Measurements from ENCODE around the gene KCNH4.
"Not testable (repeated sequence)": the region's sequence is repeated elsewhere in the genome, so short reads cannot be mapped to it uniquely, and the experiment has no call there.

KCNH4 gene

GRCh38 chr17:42193969-42194899 lies 13.3 kb upstream of the KCNH4 start, which contains the start of gene GHDC:
Gene GHDC, minus strand, starts transcription at chr17:42194494. Its CDS starts 913 bp downstream, at chr17:42193581.
- Histone ChIP-seq H3K27me3 (ENCODE audit: control insufficient read depth, insufficient read depth, low read length) (no peaks in the 10 kb centered on the region), H3K27ac (ENCODE audit: low read depth, low read length) (no peak within 1 kb of the TSS), H3K4me1 (ENCODE audit: control insufficient read depth, insufficient read depth, low read length) (peaks cover 14% of the 10 kb centered on the region; the same call in 1 of the 2 replicates), H3K4me3 (ENCODE audit: low read depth, low read length) (peak within 1 kb of the TSS; percentile 56), H3K9me3 (ENCODE audit: control insufficient read depth, insufficient read depth, low read depth, low read length) (no peaks in the 10 kb centered on the region), H3K9ac (ENCODE audit: low read length) (peak within 1 kb of the TSS; percentile 52), H3K36me3 (ENCODE audit: control insufficient read depth, insufficient read depth, low read length) (no peaks in the 10 kb centered on the region)

GRCh38 chr17:42193216-42193968 lies 12.4 kb upstream of the KCNH4 start:
- no peak overlapping the region for H3K9ac ChIP-seq (ENCODE audit: low read length)
- H3K9me3 ChIP-seq (ENCODE audit: control insufficient read depth, insufficient read depth, low read depth, low read length): no peaks in the 10 kb centered on the region
- H3K27me3 ChIP-seq (ENCODE audit: control insufficient read depth, insufficient read depth, low read length): no peaks in the 10 kb centered on the region
- peaks cover 14% of the 10 kb centered on the region; the same call in 1 of the 2 replicates for H3K4me1 ChIP-seq (ENCODE audit: control insufficient read depth, insufficient read depth, low read length)
- H3K36me3 ChIP-seq (ENCODE audit: control insufficient read depth, insufficient read depth, low read length): no peaks in the 10 kb centered on the region
- peak overlapping the region; percentile 56; the same call in 1 of the 2 replicates for H3K4me3 ChIP-seq (ENCODE audit: low read depth, low read length)
- H3K27ac ChIP-seq (ENCODE audit: low read depth, low read length): no peak overlapping the region

GRCh38 chr17:42192189-42193126 lies 11.5 kb upstream of the KCNH4 start:
- no peak overlapping the region for H3K9ac ChIP-seq (ENCODE audit: low read length)
- no peaks in the 10 kb centered on the region for H3K36me3 ChIP-seq (ENCODE audit: control insufficient read depth, insufficient read depth, low read length)
- H3K27ac ChIP-seq (ENCODE audit: low read depth, low read length): no peak overlapping the region
- H3K27me3 ChIP-seq (ENCODE audit: control insufficient read depth, insufficient read depth, low read length): no peaks in the 10 kb centered on the region
- H3K4me1 ChIP-seq (ENCODE audit: control insufficient read depth, insufficient read depth, low read length): peaks cover 14% of the 10 kb centered on the region; the same call in 1 of the 2 replicates
- no peak overlapping the region for H3K4me3 ChIP-seq (ENCODE audit: low read depth, low read length)
- no peaks in the 10 kb centered on the region for H3K9me3 ChIP-seq (ENCODE audit: control insufficient read depth, insufficient read depth, low read depth, low read length)

GRCh38 chr17:42191275-42191608 lies 10.3 kb upstream of the KCNH4 start:
- Histone ChIP-seq H3K27ac (ENCODE audit: low read depth, low read length) (no peak overlapping the region), H3K4me3 (ENCODE audit: low read depth, low read length) (no peak overlapping the region), H3K4me1 (ENCODE audit: control insufficient read depth, insufficient read depth, low read length) (peaks cover 14% of the 10 kb centered on the region; the same call in 1 of the 2 replicates), H3K36me3 (ENCODE audit: control insufficient read depth, insufficient read depth, low read length) (no peaks in the 10 kb centered on the region), H3K9me3 (ENCODE audit: control insufficient read depth, insufficient read depth, low read depth, low read length) (no peaks in the 10 kb centered on the region), H3K27me3 (ENCODE audit: control insufficient read depth, insufficient read depth, low read length) (no peaks in the 10 kb centered on the region), H3K9ac (ENCODE audit: low read length) (no peak overlapping the region)

GRCh38 chr17:42190491-42191274 lies 9.7 kb upstream of the KCNH4 start:
- no peak overlapping the region for H3K4me3 ChIP-seq (ENCODE audit: low read depth, low read length)
- H3K36me3 ChIP-seq (ENCODE audit: control insufficient read depth, insufficient read depth, low read length): no peaks in the 10 kb centered on the region
- no peak overlapping the region for H3K27ac ChIP-seq (ENCODE audit: low read depth, low read length)
- no peaks in the 10 kb centered on the region for H3K9me3 ChIP-seq (ENCODE audit: control insufficient read depth, insufficient read depth, low read depth, low read length)
- no peak overlapping the region for H3K9ac ChIP-seq (ENCODE audit: low read length)
- no peaks in the 10 kb centered on the region for H3K27me3 ChIP-seq (ENCODE audit: control insufficient read depth, insufficient read depth, low read length)
- peaks cover 16% of the 10 kb centered on the region for H3K4me1 ChIP-seq (ENCODE audit: control insufficient read depth, insufficient read depth, low read length)

- peaks cover 27% of the 10 kb centered on the region for H3K4me1 ChIP-seq (ENCODE audit: control insufficient read depth, insufficient read depth, low read length)
- H3K9me3 ChIP-seq (ENCODE audit: control insufficient read depth, insufficient read depth, low read depth, low read length): no peaks in the 10 kb centered on the region
- H3K27ac ChIP-seq (ENCODE audit: low read depth, low read length): no peak overlapping the region
- no peak overlapping the region for H3K9ac ChIP-seq (ENCODE audit: low read length)
- H3K36me3 ChIP-seq (ENCODE audit: control insufficient read depth, insufficient read depth, low read length): no peaks in the 10 kb centered on the region
- H3K4me3 ChIP-seq (ENCODE audit: low read depth, low read length): no peak overlapping the region
- peaks cover 10% of the 10 kb centered on the region for H3K27me3 ChIP-seq (ENCODE audit: control insufficient read depth, insufficient read depth, low read length)
Measured at GRCh38 chr17:42189651-42189965, 8.7 kb upstream of the KCNH4 start.

GRCh38 chr17:42188749-42189650 lies 8.1 kb upstream of the KCNH4 start:
- no peaks in the 10 kb centered on the region for H3K36me3 ChIP-seq (ENCODE audit: control insufficient read depth, insufficient read depth, low read length)
- no peak overlapping the region for H3K4me3 ChIP-seq (ENCODE audit: low read depth, low read length)
- peaks cover 25% of the 10 kb centered on the region for H3K4me1 ChIP-seq (ENCODE audit: control insufficient read depth, insufficient read depth, low read length)
- peaks cover 15% of the 10 kb centered on the region for H3K27me3 ChIP-seq (ENCODE audit: control insufficient read depth, insufficient read depth, low read length)
- H3K27ac ChIP-seq (ENCODE audit: low read depth, low read length): no peak overlapping the region
- H3K9ac ChIP-seq (ENCODE audit: low read length): no peak overlapping the region
- no peaks in the 10 kb centered on the region for H3K9me3 ChIP-seq (ENCODE audit: control insufficient read depth, insufficient read depth, low read depth, low read length)

GRCh38 chr17:42187833-42188232 lies 6.9 kb upstream of the KCNH4 start:
- Histone ChIP-seq H3K9ac (ENCODE audit: low read length) (no peak overlapping the region), H3K27me3 (ENCODE audit: control insufficient read depth, insufficient read depth, low read length) (peaks cover 26% of the 10 kb centered on the region), H3K36me3 (ENCODE audit: control insufficient read depth, insufficient read depth, low read length) (no peaks in the 10 kb centered on the region), H3K4me1 (ENCODE audit: control insufficient read depth, insufficient read depth, low read length) (peaks cover 20% of the 10 kb centered on the region), H3K4me3 (ENCODE audit: low read depth, low read length) (no peak overlapping the region), H3K27ac (ENCODE audit: low read depth, low read length) (no peak overlapping the region), H3K9me3 (ENCODE audit: control insufficient read depth, insufficient read depth, low read depth, low read length) (no peaks in the 10 kb centered on the region)

- not testable (repeated sequence) for H3K4me3 ChIP-seq (ENCODE audit: low read depth, low read length); H3K36me3 ChIP-seq (ENCODE audit: control insufficient read depth, insufficient read depth, low read length); H3K9me3 ChIP-seq (ENCODE audit: control insufficient read depth, insufficient read depth, low read depth, low read length); H3K9ac ChIP-seq (ENCODE audit: low read length); H3K27ac ChIP-seq (ENCODE audit: low read depth, low read length)
- Histone ChIP-seq H3K4me1 (ENCODE audit: control insufficient read depth, insufficient read depth, low read length) (peaks cover 24% of the 10 kb centered on the region), H3K27me3 (ENCODE audit: control insufficient read depth, insufficient read depth, low read length) (peaks cover 43% of the 10 kb centered on the region)
Measured at GRCh38 chr17:42186191-42186590, 5.2 kb upstream of the KCNH4 start.

Measured in HUES6 (cell line).